Astrocyte (in vitro differentiated cells and primary cell): ENCODE data around the gene CRYZ. TPM values are rescaled to one million over a fixed set of nuclear protein-coding genes. Genes with fewer than 3 reads are reported as not detected.

ENCODE experiments used
- DNase-seq: peaks from one replicate; pipeline ENCODE4 v3.0.0-alpha.2; 2010; ENCODE audit warnings: low read depth
- FAIRE-seq: peaks from 2 replicates; lab custom pipeline; 2011; peaks lifted over from hg19 to GRCh38; lab: Jason Lieb, UNC
- H2AFZ ChIP-seq: 2 replicates; pipeline ENCODE4 v1.6.0; 2012; ENCODE audit warnings: low read depth, low read length, inconsistent platforms
- H3K27ac ChIP-seq: 2 replicates; pipeline ENCODE4 v1.5.1; 2011; ENCODE audit warnings: low read depth, low read length, inconsistent platforms
- H3K27me3 ChIP-seq: 2 replicates; pipeline ENCODE4 v1.6.0; 2011; ENCODE audit warnings: low read length, inconsistent platforms; ENCODE audit not compliant: insufficient read depth
- H3K36me3 ChIP-seq: 2 replicates; pipeline ENCODE4 v1.5.1; 2011; ENCODE audit warnings: low read length, inconsistent platforms; ENCODE audit not compliant: insufficient read depth
- H3K4me1 ChIP-seq: 2 replicates; pipeline ENCODE4 v1.5.1; 2011; ENCODE audit warnings: low read length, inconsistent platforms; ENCODE audit not compliant: insufficient read depth
- H3K4me2 ChIP-seq: 2 replicates; pipeline ENCODE4 v1.6.0; 2012; ENCODE audit warnings: low read length, inconsistent platforms
- H3K4me3 ChIP-seq: 2 replicates; pipeline ENCODE4 v1.5.1; 2011; ENCODE audit warnings: low read depth, mild to moderate bottlenecking, low read length, inconsistent platforms; ENCODE audit not compliant: insufficient read depth
- H3K79me2 ChIP-seq: 2 replicates; pipeline ENCODE4 v1.6.0; 2012; ENCODE audit warnings: mild to moderate bottlenecking, low read length, inconsistent platforms; ENCODE audit not compliant: insufficient read depth
- H3K9ac ChIP-seq: 2 replicates; pipeline ENCODE4 v1.6.0; 2012; ENCODE audit warnings: mild to moderate bottlenecking, low read length, inconsistent platforms
- H3K9me3 ChIP-seq: 2 replicates; pipeline ENCODE4 v1.5.1; 2012; ENCODE audit warnings: low read depth, mild to moderate bottlenecking, low read length, inconsistent platforms; ENCODE audit not compliant: insufficient read depth
- H4K20me1 ChIP-seq: 2 replicates; pipeline ENCODE4 v1.6.0; 2012; ENCODE audit warnings: low read length, inconsistent platforms; ENCODE audit not compliant: insufficient read depth
- H3K27ac Mint-ChIP-seq: one replicate; pipeline ENCODE4 v1.8.0; 2021; ENCODE audit warnings: mild to moderate bottlenecking, mixed read lengths; ENCODE audit not compliant: unreplicated experiment
- H3K27me3 Mint-ChIP-seq: one replicate; pipeline ENCODE4 v1.8.0; 2021; ENCODE audit warnings: low read depth, mixed read lengths; ENCODE audit not compliant: unreplicated experiment
- H3K36me3 Mint-ChIP-seq: one replicate; pipeline ENCODE4 v1.8.0; 2021; ENCODE audit warnings: low read depth, mixed read lengths; ENCODE audit not compliant: unreplicated experiment
- H3K4me1 Mint-ChIP-seq: one replicate; pipeline ENCODE4 v1.8.0; 2021; ENCODE audit warnings: low read depth, mixed read lengths; ENCODE audit not compliant: unreplicated experiment
- H3K4me3 Mint-ChIP-seq: one replicate; pipeline ENCODE4 v1.8.0; 2021; ENCODE audit warnings: mild to moderate bottlenecking, moderate library complexity, mixed read lengths; ENCODE audit not compliant: unreplicated experiment
- H3K9me3 Mint-ChIP-seq: one replicate; pipeline ENCODE4 v1.8.0; 2021; ENCODE audit warnings: mild to moderate bottlenecking, mixed read lengths; ENCODE audit not compliant: unreplicated experiment
- EZH2 ChIP-seq: IDR thresholded peaks from 2 replicates; pipeline ENCODE4 v1.6.1; 2012; ENCODE audit warnings: mild to moderate bottlenecking, low read length, inconsistent platforms; ENCODE audit not compliant: insufficient read depth
- total RNA-seq: library from RNA; stranded (reverse); gene quantifications from 2 replicates; pipeline ENCODE4 v1.2.1, GENCODE V29; 2021
- TF ChIP-seq, protein P1 (sequence below): IDR thresholded peaks from 2 replicates; pipeline ENCODE4 v1.5.1; 2011; ENCODE audit warnings: low read depth, mild to moderate bottlenecking, inconsistent platforms, low read length, moderate library complexity; ENCODE audit not compliant: insufficient read depth

The CRYZ gene
- total RNA-seq, 1 donor from 2014 or later, result 31.0 TPM

DNA sequence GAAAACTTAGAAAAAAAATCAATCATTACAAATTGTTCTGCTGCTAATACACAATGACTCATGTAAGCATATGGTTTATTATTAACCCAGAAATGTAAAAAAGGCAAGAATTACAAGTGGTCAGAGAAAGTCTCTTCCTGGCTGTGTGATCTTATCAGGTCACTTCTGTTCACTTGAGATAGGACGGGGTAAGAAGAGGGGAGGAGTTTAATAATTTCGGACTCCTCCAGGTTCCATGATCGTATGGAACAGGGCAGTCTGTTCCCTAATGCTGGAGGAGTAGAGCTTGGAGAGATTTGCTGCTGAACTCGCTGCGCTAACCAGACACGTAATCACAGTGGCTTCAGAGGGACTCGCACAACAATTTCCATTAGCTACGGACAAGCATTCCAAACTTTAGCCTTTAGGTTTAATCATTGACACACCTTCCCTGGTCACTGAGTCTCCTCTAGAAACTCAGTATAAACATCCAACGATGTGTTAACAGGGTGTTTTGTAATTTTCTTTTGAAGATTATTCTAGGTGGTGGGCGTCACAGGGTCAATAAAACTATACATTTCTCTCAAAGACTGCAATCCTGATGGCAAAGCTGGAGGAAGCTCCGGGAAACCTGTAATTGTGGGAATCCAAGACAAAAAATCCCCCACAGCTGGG, 1.3 kb downstream of the CRYZ start:
- Histone ChIP-seq H3K27me3 (no peaks in the 10 kb centered on the region), H3K79me2 (peaks cover 70% of the 10 kb centered on the region), H3K9ac (no peak overlapping the region), H3K9me3 (no peaks in the 10 kb centered on the region), H2AFZ (no peak overlapping the region), H3K27ac (no peak overlapping the region), H3K4me2 (peak overlapping the region; percentile 92), H4K20me1 (no peaks in the 10 kb centered on the region), H3K4me1 (peaks cover 19% of the 10 kb centered on the region), H3K4me3 (peak overlapping the region; percentile 29), H3K36me3 (no peaks in the 10 kb centered on the region)
- H3K4me1 Mint-ChIP-seq, result peaks cover 33% of the 10 kb centered on the region
- H3K27me3 Mint-ChIP-seq, result no peaks in the 10 kb centered on the region
- TF ChIP-seq EZH2, result no peak
- TF ChIP-seq, protein P1, sequence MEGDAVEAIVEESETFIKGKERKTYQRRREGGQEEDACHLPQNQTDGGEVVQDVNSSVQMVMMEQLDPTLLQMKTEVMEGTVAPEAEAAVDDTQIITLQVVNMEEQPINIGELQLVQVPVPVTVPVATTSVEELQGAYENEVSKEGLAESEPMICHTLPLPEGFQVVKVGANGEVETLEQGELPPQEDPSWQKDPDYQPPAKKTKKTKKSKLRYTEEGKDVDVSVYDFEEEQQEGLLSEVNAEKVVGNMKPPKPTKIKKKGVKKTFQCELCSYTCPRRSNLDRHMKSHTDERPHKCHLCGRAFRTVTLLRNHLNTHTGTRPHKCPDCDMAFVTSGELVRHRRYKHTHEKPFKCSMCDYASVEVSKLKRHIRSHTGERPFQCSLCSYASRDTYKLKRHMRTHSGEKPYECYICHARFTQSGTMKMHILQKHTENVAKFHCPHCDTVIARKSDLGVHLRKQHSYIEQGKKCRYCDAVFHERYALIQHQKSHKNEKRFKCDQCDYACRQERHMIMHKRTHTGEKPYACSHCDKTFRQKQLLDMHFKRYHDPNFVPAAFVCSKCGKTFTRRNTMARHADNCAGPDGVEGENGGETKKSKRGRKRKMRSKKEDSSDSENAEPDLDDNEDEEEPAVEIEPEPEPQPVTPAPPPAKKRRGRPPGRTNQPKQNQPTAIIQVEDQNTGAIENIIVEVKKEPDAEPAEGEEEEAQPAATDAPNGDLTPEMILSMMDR, result no peak
- H3K36me3 Mint-ChIP-seq, result peaks cover 5% of the 10 kb centered on the region
- H3K4me3 Mint-ChIP-seq, result peak overlapping the region; percentile 77
- peak; percentile 10 for DNase-seq
- no peak for FAIRE-seq
- peak overlapping the region; percentile 35 for H3K27ac Mint-ChIP-seq
- H3K9me3 Mint-ChIP-seq, result peaks cover 4% of the 10 kb centered on the region

- H3K9me3 ChIP-seq, result peaks cover 5% of the 10 kb centered on the region
- H3K27ac Mint-ChIP-seq, result no peak overlapping the region
- H3K27me3 Mint-ChIP-seq, result no peaks in the 10 kb centered on the region
- peak; percentile 45 for FAIRE-seq
- H3K27me3 ChIP-seq, result no peaks in the 10 kb centered on the region
- H3K4me1 ChIP-seq, result peaks cover 19% of the 10 kb centered on the region
- H3K9me3 Mint-ChIP-seq, result peaks cover 6% of the 10 kb centered on the region
- no peak overlapping the region for H3K4me3 ChIP-seq
- H3K27ac ChIP-seq, result no peak overlapping the region
- peaks cover 32% of the 10 kb centered on the region for H3K4me1 Mint-ChIP-seq
- H3K4me2 ChIP-seq, result peak overlapping the region; percentile 44
- TF ChIP-seq, protein P1, result no peak
- no peak for TF ChIP-seq EZH2
- no peak overlapping the region for H3K9ac ChIP-seq
- peak; percentile 66 for DNase-seq
- no peak overlapping the region for H2AFZ ChIP-seq
- no peak overlapping the region for H3K4me3 Mint-ChIP-seq
- H3K36me3 Mint-ChIP-seq, result peaks cover 10% of the 10 kb centered on the region
- H3K79me2 ChIP-seq, result peaks cover 55% of the 10 kb centered on the region
- no peaks in the 10 kb centered on the region for H4K20me1 ChIP-seq
- no peaks in the 10 kb centered on the region for H3K36me3 ChIP-seq
Observed at GRCh38 chr1:74729741-74730478, 2.9 kb downstream of the CRYZ start.
